GM12801 (cell line): Measurements from ENCODE around the gene ZNF182.

ENCODE experiments used
- CTCF ChIP-seq: IDR thresholded peaks from one replicate; pipeline ENCODE4 v1.5.1; 2011; ENCODE audit warnings: control low read depth; ENCODE audit not compliant: insufficient read length; ENCODE audit errors: extremely low read depth

ZNF182 gene

GRCh38 chrX:48003758-48004457 is at the start of gene ZNF182:
Gene ZNF182, minus strand, starts transcription at chrX:48003989. Its CDS starts 1,380 bp downstream, at chrX:48002609.
- TF ChIP-seq CTCF: no peak

- TF ChIP-seq CTCF: no peak
Measured at GRCh38 chrX:48046846-48047245, 43.1 kb upstream of the ZNF182 start.

GRCh38 chrX:48045410-48046311 is 41.9 kb upstream of the ZNF182 start:
- no peak for TF ChIP-seq CTCF

GRCh38 chrX:48043056-48043455 is 39.3 kb upstream of the ZNF182 start:
- no peak for TF ChIP-seq CTCF

GRCh38 chrX:48035891-48036290 is 32.1 kb upstream of the ZNF182 start:
- no peak for TF ChIP-seq CTCF

GRCh38 chrX:48030237-48030636 is 26.4 kb upstream of the ZNF182 start:
- TF ChIP-seq CTCF: no peak

GRCh38 chrX:48028091-48028490 is 24.3 kb upstream of the ZNF182 start:
- no peak for TF ChIP-seq CTCF
